Activated CD4-positive, alpha-beta T cell treated with anti-CD3 and anti-CD28 coated beads for 4 hours (primary cell): ENCODE results near the gene ELAC1.
"Not testable (repeated sequence)": the region's sequence is repeated elsewhere in the genome, so short reads cannot be mapped to it uniquely, and the experiment has no call there.

Experiments
- DNase-seq, 2 donors: peaks; one replicate each; pipeline ENCODE4 v3.0.0-alpha.2; 2020

Gene ELAC1

GRCh38 chr18:50973367-50974126, 5.7 kb downstream of the ELAC1 start:
- no peak for DNase-seq

- DNase-seq, result no peak
Measured at GRCh38 chr18:50977037-50977760, 9.4 kb downstream of the ELAC1 start.

GRCh38 chr18:50981381-50981780, 13.5 kb downstream of the ELAC1 start:
- DNase-seq, result no peak

GRCh38 chr18:50982086-50982801, 14.4 kb downstream of the ELAC1 start:
- no peak for DNase-seq

GRCh38 chr18:50982802-50983179, 15.0 kb downstream of the ELAC1 start:
- no peak for DNase-seq

- no peak for DNase-seq
Measured at GRCh38 chr18:50986360-50987087, 18.7 kb downstream of the ELAC1 start.

- no peak for DNase-seq
Measured at GRCh38 chr18:50987261-50987660, 19.4 kb downstream of the ELAC1 start.

GRCh38 chr18:50989711-50990110, 21.9 kb downstream of the ELAC1 start:
- DNase-seq, result no peak

- DNase-seq, result no peak
Measured at GRCh38 chr18:50992351-50992762, 24.5 kb downstream of the ELAC1 start.

- no peak for DNase-seq
Measured at GRCh38 chr18:50994031-50994430, 26.2 kb downstream of the ELAC1 start.

GRCh38 chr18:51003174-51003573, 35.3 kb downstream of the ELAC1 start:
- DNase-seq, result not testable (repeated sequence)

GRCh38 chr18:51006061-51006818, 38.4 kb downstream of the ELAC1 start:
- no peak for DNase-seq

- DNase-seq, result no peak
Measured at GRCh38 chr18:51006948-51007789, 39.3 kb downstream of the ELAC1 start.

GRCh38 chr18:51007790-51008139, 39.9 kb downstream of the ELAC1 start:
- no peak for DNase-seq

GRCh38 chr18:51009072-51009471, 41.2 kb downstream of the ELAC1 start:
- DNase-seq, result no peak

GRCh38 chr18:51010218-51010617, 42.4 kb downstream of the ELAC1 start:
- DNase-seq, result no peak

- DNase-seq, result no peak
Measured at GRCh38 chr18:51011709-51012108, 43.9 kb downstream of the ELAC1 start.

GRCh38 chr18:51012441-51012840, 44.6 kb downstream of the ELAC1 start:
- no peak for DNase-seq

- DNase-seq, result no peak
Measured at GRCh38 chr18:51013259-51013658, 45.4 kb downstream of the ELAC1 start.

GRCh38 chr18:51017140-51017879, 49.5 kb downstream of the ELAC1 start:
- no peak for DNase-seq

- DNase-seq, result no peak
Measured at GRCh38 chr18:51020536-51020935, 52.7 kb downstream of the ELAC1 start.
